Measurements from ENCODE around the gene GHR.
"Not testable (repeated sequence)": the region's sequence is repeated elsewhere in the genome, so short reads cannot be mapped to it uniquely, and the experiment has no call there.

The GHR gene

GRCh38 chr5:42645138-42645537, 221.9 kb downstream of the GHR start:
- DNase-seq (ENCODE audit: low read depth), result no peak

DNA sequence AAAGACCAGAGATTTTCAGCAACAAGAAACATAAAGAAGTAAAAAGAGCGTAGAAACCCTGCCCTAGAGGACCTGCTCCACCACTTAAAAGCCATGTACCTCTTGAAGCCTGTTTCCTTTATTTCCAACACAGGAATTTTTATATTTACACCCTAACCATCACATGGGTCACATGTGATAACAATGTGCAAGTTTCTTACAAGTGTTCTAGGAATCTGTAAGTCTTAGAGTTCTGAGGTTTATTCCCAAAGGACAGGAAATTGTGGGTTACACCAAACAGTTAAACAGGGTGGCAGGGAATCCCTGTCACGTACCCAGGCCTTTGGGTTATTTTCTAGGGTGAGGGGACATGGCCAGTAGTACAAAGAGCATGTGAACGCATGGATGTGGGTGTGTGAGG, 224.8 kb downstream of the GHR start:
- DNase-seq (ENCODE audit: low read depth), result no peak

- no peak for DNase-seq (ENCODE audit: low read depth)
These were observed 225.7 kb downstream of the GHR start for GRCh38 chr5:42648915-42649314.

- DNase-seq (ENCODE audit: low read depth), result no peak
These were observed 226.8 kb downstream of the GHR start for GRCh38 chr5:42650084-42650483.

DNA sequence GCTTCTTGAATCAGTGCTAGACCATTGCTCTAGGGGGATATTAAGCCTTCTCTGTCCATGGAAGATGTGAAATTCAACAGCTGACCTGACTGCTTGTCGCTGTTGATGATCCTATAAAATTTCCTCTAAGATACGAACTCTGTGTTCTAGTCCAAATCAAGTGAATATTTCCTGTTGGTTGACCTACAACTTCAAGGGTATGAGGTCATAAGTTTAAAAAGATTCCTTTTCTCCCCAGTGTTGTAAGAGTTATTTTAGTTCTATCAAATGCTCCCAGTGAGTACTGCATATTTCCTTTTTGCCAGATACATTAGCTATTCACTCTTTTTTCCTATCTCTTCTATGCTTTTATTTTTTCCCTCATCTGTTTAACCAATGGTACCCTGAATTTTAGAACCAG, 230.5 kb downstream of the GHR start:
- no peak for DNase-seq (ENCODE audit: low read depth)

DNA sequence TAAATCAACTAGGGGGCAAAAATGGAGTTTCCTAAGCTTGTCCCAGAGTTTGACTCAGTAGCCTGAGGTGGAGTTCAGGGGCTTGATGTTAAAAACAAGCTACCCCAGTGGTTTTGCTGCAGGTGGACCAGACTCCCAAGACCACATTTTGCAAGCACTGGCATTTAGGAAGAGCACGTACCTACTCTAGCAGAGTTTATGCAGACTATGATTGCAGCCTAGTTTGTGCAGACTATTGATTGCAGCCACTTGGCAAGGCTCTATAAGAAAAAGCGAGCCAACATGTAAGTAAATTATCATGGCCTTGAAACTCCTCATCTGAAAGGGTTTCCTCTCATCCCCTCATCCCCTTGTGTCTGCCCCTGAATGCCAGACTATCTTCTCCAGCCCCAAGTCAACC, 231.4 kb downstream of the GHR start:
- no peak for DNase-seq (ENCODE audit: low read depth)

GRCh38 chr5:42655982-42656650, 232.9 kb downstream of the GHR start:
- no peak for DNase-seq (ENCODE audit: low read depth)

GRCh38 chr5:42656651-42657015, 233.4 kb downstream of the GHR start:
- no peak for DNase-seq (ENCODE audit: low read depth)

DNA sequence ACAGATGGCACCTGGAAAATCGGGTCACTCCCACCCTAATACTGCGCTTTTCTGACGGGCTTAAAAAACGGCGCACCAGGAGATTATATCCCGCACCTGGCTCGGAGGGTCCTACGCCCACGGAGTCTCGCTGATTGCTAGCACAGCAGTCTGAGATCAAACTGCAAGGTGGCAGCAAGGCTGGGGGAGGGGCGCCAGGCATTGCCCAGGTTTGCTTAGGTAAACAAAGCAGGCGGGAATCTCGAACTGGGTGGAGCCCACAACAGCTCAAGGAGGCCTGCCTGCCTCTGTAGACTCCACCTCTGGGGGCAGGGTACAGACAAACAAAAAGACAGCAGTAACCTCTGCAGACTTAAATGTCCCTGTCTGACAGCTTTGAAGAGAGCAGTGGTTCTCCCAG, 236.6 kb downstream of the GHR start:
- not testable (repeated sequence) for DNase-seq (ENCODE audit: low read depth)

- no peak for DNase-seq (ENCODE audit: low read depth)
These were observed 242.6 kb downstream of the GHR start for GRCh38 chr5:42665857-42666256.

GRCh38 chr5:42666869-42667268, 243.6 kb downstream of the GHR start:
- DNase-seq (ENCODE audit: low read depth), result no peak

- no peak for DNase-seq (ENCODE audit: low read depth)
These were observed 245.0 kb downstream of the GHR start for GRCh38 chr5:42668254-42668653.

- no peak for DNase-seq (ENCODE audit: low read depth)
These were observed 249.7 kb downstream of the GHR start for GRCh38 chr5:42672925-42673324.

DNA sequence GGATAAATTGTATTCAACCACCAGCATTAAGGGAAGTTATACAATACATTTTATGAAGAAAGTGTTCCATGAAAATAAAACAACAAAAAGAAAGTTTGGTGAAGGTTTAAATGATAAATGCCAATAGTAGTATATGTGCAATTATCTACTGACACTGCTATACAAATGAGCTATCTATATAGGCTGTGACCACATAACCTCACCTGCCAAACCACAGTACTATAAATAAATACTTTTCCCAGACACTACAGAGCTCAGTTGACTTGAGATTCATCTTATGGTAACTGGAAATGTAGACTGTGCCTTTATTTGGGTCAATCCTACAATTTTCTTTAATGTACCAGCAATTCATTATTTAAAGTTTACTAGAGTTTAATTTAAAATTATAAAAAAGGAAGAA, 252.4 kb downstream of the GHR start:
- DNase-seq (ENCODE audit: low read depth), result no peak

GRCh38 chr5:42676362-42676761, 253.1 kb downstream of the GHR start:
- DNase-seq (ENCODE audit: low read depth), result no peak

- DNase-seq (ENCODE audit: low read depth), result no peak
These were observed 254.1 kb downstream of the GHR start for GRCh38 chr5:42677156-42677842.

DNA sequence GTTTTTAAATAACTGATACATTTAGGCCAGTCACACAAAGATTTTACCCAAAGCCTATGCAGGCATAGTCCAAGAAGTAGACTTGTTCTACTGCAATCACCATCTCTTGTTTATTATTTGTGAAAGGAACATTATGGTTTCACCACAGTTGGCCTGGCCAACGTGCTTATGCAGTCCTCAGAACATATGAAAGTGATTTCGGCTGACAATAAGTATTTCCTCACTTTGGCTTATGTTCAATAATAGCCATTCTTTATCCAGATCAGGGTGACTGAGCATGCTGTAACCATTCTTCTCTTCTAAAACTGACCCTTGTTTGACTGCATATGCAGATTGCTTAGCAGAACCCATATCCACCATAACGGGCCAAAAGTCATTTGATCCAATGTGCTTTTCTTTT, 256.8 kb downstream of the GHR start:
- no peak for DNase-seq (ENCODE audit: low read depth)

DNA sequence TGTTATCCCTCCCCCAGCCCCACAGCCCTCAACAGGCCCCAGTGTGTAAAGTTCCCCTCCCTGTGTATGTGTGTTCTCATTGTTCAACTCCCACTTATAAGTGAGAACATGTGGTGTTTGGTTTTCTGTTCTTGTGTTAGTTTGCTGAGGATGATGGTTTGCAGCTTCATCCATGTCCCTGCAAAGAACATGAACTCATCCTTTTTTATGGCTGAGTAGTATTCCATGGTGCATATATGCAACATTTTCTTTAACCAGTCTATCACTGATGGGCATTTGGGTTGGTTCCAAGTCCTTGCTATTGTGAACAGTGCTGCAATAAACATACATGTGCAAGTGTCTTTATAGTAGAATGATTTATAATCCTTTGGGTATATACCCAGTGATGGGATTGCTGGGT, 261.8 kb downstream of the GHR start:
- not testable (repeated sequence) for DNase-seq (ENCODE audit: low read depth)

GRCh38 chr5:42689391-42689790, 266.2 kb downstream of the GHR start:
- DNase-seq (ENCODE audit: low read depth), result no peak

GRCh38 chr5:42691413-42691937, 268.2 kb downstream of the GHR start:
- no peak for DNase-seq (ENCODE audit: low read depth)

GRCh38 chr5:42701351-42702059, 278.3 kb downstream of the GHR start:
- no peak for DNase-seq (ENCODE audit: low read depth)

- no peak for DNase-seq (ENCODE audit: low read depth)
These were observed 280.0 kb downstream of the GHR start for GRCh38 chr5:42703238-42703637.

- peak; percentile 46 for DNase-seq (ENCODE audit: low read depth)
These were observed 292.5 kb downstream of the GHR start for GRCh38 chr5:42715785-42716184.

Data from HS-5 (cell line).